ENCODE measurements around the gene TCEA2.

GRCh38 chr20:64030371-64031134, 32.4 kb upstream of the TCEA2 start:
- TF ChIP-seq POLR2AphosphoS5 (IDR thresholded peaks at IDR 0.05; ENCODE audit: borderline replicate concordance, low read depth, low read length) = no peak
- TF ChIP-seq EZH2 (IDR thresholded peaks at IDR 0.05) = no peak
- no peak for TF ChIP-seq FOXP2 (optimal IDR thresholded peaks at IDR 0.05; ENCODE audit: control extremely low read depth, extremely low read length, insufficient read depth)

Data from SK-N-MC (cell line).